ENCODE results near the gene DPPA5.
"Not testable (repeated sequence)": the region's sequence is repeated elsewhere in the genome, so short reads cannot be mapped to it uniquely, and the experiment has no call there.

DPPA5 gene

GRCh38 chr6:73353636-73354593, at the start of gene DPPA5:
DPPA5 (minus strand) TSS chr6:73354276; CDS start chr6:73354225, 51 bp downstream.
- DNase-seq: no peak

GRCh38 chr6:73400656-73401055, 46.6 kb upstream of the DPPA5 start:
- DNase-seq: no peak

GRCh38 chr6:73395875-73396274, 41.8 kb upstream of the DPPA5 start:
- DNase-seq: no peak

- DNase-seq: peak; percentile 37
Observed at GRCh38 chr6:73394577-73395354, 40.7 kb upstream of the DPPA5 start, which contains the start of gene DDX43. DDX43 (plus strand) TSS chr6:73394828; CDS start chr6:73394906, 78 bp downstream.

GRCh38 chr6:73393278-73393677, 39.2 kb upstream of the DPPA5 start:
- no peak for DNase-seq

GRCh38 chr6:73392188-73392587, 38.1 kb upstream of the DPPA5 start:
- not testable (repeated sequence) for DNase-seq

GRCh38 chr6:73391675-73392074, 37.6 kb upstream of the DPPA5 start:
- DNase-seq: no peak

- DNase-seq: no peak
Observed at GRCh38 chr6:73389854-73390253, 35.8 kb upstream of the DPPA5 start.

- DNase-seq: peak; percentile 28
Observed at GRCh38 chr6:73388800-73389512, 34.9 kb upstream of the DPPA5 start.

GRCh38 chr6:73388433-73388799, 34.3 kb upstream of the DPPA5 start:
- DNase-seq: no peak

- DNase-seq: no peak
Observed at GRCh38 chr6:73382462-73383113, 28.5 kb upstream of the DPPA5 start.

GRCh38 chr6:73381531-73381930, 27.5 kb upstream of the DPPA5 start:
- not testable (repeated sequence) for DNase-seq

GRCh38 chr6:73377225-73377624, 23.1 kb upstream of the DPPA5 start:
- DNase-seq: no peak

- DNase-seq: no peak
Observed at GRCh38 chr6:73375216-73375615, 21.1 kb upstream of the DPPA5 start.

- no peak for DNase-seq
Observed at GRCh38 chr6:73372516-73372915, 18.4 kb upstream of the DPPA5 start.

- no peak for DNase-seq
Observed at GRCh38 chr6:73371984-73372383, 17.9 kb upstream of the DPPA5 start.

GRCh38 chr6:73369563-73369962, 15.5 kb upstream of the DPPA5 start, which contains the start of gene OOEP:
OOEP (minus strand) TSS chr6:73369897; CDS start chr6:73369792, 105 bp downstream.
- DNase-seq: no peak

GRCh38 chr6:73369157-73369556, 15.1 kb upstream of the DPPA5 start:
- no peak for DNase-seq

- DNase-seq: no peak
Observed at GRCh38 chr6:73368675-73369074, 14.6 kb upstream of the DPPA5 start.

- DNase-seq: no peak
Observed at GRCh38 chr6:73367761-73368355, 13.8 kb upstream of the DPPA5 start.

GRCh38 chr6:73364549-73364948, 10.5 kb upstream of the DPPA5 start:
- no peak for DNase-seq

GRCh38 chr6:73364121-73364520, 10.0 kb upstream of the DPPA5 start:
- DNase-seq: no peak
